Keratinocyte (primary cell): ENCODE results near the gene ING4.

ENCODE experiments used
- EZH2 ChIP-seq: IDR thresholded peaks from one replicate; pipeline ENCODE4 v1.6.1; 2012; ENCODE audit warnings: inconsistent platforms, mild to moderate bottlenecking, low read length, moderate library complexity
- TF ChIP-seq, protein P1 (sequence below), 3 experiments: IDR thresholded peaks in 1 of 3; conservative IDR thresholded peaks in 1 of 3; optimal IDR thresholded peaks in 1 of 3; 2 replicates in 2 of 3; 3 replicates in 1 of 3; pipeline versions ENCODE3 to v1.5.1; 2011; ENCODE audit warnings: low read length in 3 of 3, mild to moderate bottlenecking in 3 of 3, moderate library complexity in 2 of 3, control low read depth in 1 of 3, inconsistent platforms in 1 of 3; ENCODE audit not compliant: insufficient read depth in 2 of 3; ENCODE audit errors: extremely low read depth in 1 of 3

DNA sequence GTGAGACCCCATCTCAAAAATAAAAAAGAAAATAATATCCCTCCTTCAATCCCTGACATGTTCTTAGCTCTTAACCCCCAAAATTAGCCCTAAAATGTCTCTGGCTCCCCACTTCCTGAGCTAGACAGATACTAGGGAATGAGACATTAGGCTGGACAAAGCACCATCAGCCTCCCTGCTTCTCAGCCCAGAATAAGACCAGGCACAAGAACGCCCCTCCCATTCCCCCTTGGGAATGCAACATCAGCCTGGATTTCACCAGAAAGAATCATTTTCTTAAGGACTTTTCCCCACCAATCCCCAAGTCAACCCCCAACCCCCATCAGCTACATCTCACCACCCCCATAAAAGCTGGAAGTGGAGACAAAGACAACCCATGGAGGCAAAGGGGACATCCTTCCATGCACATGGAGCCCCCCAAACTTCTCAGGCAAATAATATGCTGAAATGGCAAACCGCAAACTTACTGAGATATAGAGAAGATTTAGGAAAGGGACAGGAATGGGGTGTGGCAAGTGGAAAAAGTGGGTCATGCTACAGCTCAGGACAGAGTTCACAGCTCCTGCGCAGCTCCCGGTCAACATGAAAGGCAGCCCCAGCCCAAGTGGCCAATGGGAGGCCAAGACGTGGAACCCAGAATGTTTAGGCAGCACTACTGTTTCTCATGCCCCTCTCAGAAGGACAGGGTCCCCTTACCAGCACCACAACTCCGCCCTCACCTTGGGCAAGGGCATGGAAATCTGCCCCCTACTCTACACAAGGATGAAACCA is 58.5 kb downstream of the ING4 start:
- TF ChIP-seq, protein P1, sequence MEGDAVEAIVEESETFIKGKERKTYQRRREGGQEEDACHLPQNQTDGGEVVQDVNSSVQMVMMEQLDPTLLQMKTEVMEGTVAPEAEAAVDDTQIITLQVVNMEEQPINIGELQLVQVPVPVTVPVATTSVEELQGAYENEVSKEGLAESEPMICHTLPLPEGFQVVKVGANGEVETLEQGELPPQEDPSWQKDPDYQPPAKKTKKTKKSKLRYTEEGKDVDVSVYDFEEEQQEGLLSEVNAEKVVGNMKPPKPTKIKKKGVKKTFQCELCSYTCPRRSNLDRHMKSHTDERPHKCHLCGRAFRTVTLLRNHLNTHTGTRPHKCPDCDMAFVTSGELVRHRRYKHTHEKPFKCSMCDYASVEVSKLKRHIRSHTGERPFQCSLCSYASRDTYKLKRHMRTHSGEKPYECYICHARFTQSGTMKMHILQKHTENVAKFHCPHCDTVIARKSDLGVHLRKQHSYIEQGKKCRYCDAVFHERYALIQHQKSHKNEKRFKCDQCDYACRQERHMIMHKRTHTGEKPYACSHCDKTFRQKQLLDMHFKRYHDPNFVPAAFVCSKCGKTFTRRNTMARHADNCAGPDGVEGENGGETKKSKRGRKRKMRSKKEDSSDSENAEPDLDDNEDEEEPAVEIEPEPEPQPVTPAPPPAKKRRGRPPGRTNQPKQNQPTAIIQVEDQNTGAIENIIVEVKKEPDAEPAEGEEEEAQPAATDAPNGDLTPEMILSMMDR (optimal IDR thresholded peaks at IDR 0.05 in 1 of 3, IDR thresholded peaks at IDR 0.05 in 1 of 3, conservative IDR thresholded peaks at IDR 0.05 in 1 of 3; ENCODE audit: extremely low read depth in 1 of 3, insufficient read depth in 2 of 3, low read length in 3 of 3) = no peak
- TF ChIP-seq EZH2 = no peak
